ENCODE results near the gene FYB2.

FYB2 gene

DNA sequence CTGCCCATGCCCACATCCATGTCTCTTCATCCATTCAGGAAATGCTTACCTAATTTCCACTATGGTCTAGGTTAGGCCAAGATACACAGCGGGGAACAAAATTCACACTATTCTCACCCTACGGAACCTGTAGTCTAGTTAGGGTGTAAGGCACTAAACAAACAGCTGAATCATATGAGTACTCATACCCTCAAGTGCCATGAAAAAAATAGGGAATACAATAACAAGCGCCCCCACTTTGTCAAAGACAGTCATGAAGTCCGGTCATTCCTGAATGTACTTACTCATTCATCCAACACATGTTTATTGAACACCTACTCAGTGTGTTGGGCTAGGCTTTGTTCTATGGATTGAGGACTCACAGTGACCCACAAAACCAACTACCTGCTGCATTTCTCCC is 6.2 kb upstream of the FYB2 start:
- no peak for ATAC-seq
- TF ChIP-seq, protein P1, sequence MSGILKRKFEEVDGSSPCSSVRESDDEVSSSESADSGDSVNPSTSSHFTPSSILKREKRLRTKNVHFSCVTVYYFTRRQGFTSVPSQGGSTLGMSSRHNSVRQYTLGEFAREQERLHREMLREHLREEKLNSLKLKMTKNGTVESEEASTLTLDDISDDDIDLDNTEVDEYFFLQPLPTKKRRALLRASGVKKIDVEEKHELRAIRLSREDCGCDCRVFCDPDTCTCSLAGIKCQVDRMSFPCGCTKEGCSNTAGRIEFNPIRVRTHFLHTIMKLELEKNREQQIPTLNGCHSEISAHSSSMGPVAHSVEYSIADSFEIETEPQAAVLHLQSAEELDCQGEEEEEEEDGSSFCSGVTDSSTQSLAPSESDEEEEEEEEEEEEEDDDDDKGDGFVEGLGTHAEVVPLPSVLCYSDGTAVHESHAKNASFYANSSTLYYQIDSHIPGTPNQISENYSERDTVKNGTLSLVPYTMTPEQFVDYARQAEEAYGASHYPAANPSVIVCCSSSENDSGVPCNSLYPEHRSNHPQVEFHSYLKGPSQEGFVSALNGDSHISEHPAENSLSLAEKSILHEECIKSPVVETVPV (CRISPR knock-in tag; IDR thresholded peaks at IDR 0.05), result no peak
- TF ChIP-seq ZC3H10 (CRISPR knock-in tag; IDR thresholded peaks at IDR 0.05) (no peak), OSR1 (CRISPR knock-in tag; IDR thresholded peaks at IDR 0.05) (no peak), CSDC2 (CRISPR knock-in tag; IDR thresholded peaks at IDR 0.05) (no peak)

DNA sequence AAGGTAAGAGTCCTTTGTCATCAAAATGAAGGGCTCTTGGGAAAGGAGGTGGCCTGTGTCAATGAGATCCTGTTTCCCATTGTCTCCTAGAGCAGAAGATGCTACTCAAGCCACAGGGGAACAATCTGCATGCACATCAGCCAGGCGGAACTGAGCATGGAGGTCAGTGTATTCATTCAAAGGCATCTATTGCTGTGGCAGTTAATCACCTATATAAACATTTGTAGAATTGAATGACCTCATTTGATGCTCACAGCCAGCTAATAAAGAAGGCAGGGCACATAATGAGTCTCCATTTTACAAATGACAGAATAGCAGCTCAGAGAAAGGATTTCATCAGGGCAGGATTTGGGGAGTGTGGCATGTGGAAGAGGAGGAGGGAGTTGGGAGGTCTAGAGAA is 5.7 kb upstream of the FYB2 start:
- no peak for TF ChIP-seq RARB (CRISPR knock-in tag; IDR thresholded peaks at IDR 0.05)
- TF ChIP-seq, protein P1 (CRISPR knock-in tag; IDR thresholded peaks at IDR 0.05), result no peak
- no peak for TF ChIP-seq ZFP30 (CRISPR knock-in tag; IDR thresholded peaks at IDR 0.05)
- no peak for TF ChIP-seq OSR1 (CRISPR knock-in tag; IDR thresholded peaks at IDR 0.05)
- TF ChIP-seq, protein P2, sequence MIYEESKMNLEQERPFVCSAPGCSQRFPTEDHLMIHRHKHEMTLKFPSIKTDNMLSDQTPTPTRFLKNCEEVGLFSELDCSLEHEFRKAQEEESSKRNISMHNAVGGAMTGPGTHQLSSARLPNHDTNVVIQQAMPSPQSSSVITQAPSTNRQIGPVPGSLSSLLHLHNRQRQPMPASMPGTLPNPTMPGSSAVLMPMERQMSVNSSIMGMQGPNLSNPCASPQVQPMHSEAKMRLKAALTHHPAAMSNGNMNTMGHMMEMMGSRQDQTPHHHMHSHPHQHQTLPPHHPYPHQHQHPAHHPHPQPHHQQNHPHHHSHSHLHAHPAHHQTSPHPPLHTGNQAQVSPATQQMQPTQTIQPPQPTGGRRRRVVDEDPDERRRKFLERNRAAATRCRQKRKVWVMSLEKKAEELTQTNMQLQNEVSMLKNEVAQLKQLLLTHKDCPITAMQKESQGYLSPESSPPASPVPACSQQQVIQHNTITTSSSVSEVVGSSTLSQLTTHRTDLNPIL (CRISPR knock-in tag; IDR thresholded peaks at IDR 0.05; ENCODE audit: low read depth), result no peak
- TF ChIP-seq PPARA (CRISPR knock-in tag; IDR thresholded peaks at IDR 0.05; ENCODE audit: borderline replicate concordance), result no peak
- TF ChIP-seq ESRRG (CRISPR knock-in tag; IDR thresholded peaks at IDR 0.05), result no peak
- TF ChIP-seq ARNTL (CRISPR knock-in tag; IDR thresholded peaks at IDR 0.05; ENCODE audit: borderline replicate concordance, low read depth), result no peak
- TF ChIP-seq TOX (CRISPR knock-in tag; IDR thresholded peaks at IDR 0.05; ENCODE audit: borderline replicate concordance), result no peak
- TF ChIP-seq BACH2 (CRISPR knock-in tag; IDR thresholded peaks at IDR 0.05; ENCODE audit: borderline replicate concordance), result no peak
- TF ChIP-seq SNAI2 (CRISPR knock-in tag; IDR thresholded peaks at IDR 0.05), result no peak
- TF ChIP-seq ZNF70 (CRISPR knock-in tag; IDR thresholded peaks at IDR 0.05), result no peak
- TF ChIP-seq CSDC2 (CRISPR knock-in tag; IDR thresholded peaks at IDR 0.05), result no peak
- no peak for TF ChIP-seq ZNF8 (CRISPR knock-in tag; IDR thresholded peaks at IDR 0.05)
- no peak for TF ChIP-seq ZNF565 (CRISPR knock-in tag; conservative IDR thresholded peaks at IDR 0.05; ENCODE audit: low read depth)
- TF ChIP-seq, protein P3, sequence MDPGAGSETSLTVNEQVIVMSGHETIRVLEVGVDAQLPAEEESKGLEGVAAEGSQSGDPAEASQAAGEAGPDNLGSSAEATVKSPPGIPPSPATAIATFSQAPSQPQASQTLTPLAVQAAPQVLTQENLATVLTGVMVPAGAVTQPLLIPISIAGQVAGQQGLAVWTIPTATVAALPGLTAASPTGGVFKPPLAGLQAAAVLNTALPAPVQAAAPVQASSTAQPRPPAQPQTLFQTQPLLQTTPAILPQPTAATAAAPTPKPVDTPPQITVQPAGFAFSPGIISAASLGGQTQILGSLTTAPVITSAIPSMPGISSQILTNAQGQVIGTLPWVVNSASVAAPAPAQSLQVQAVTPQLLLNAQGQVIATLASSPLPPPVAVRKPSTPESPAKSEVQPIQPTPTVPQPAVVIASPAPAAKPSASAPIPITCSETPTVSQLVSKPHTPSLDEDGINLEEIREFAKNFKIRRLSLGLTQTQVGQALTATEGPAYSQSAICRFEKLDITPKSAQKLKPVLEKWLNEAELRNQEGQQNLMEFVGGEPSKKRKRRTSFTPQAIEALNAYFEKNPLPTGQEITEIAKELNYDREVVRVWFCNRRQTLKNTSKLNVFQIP (CRISPR knock-in tag; IDR thresholded peaks at IDR 0.05; ENCODE audit: borderline replicate concordance, low read depth), result no peak
- no peak for TF ChIP-seq TCF4 (CRISPR knock-in tag; IDR thresholded peaks at IDR 0.05; ENCODE audit: borderline replicate concordance)
- no peak for TF ChIP-seq ZC3H10 (CRISPR knock-in tag; IDR thresholded peaks at IDR 0.05)
- no peak for TF ChIP-seq ZFP3 (CRISPR knock-in tag; IDR thresholded peaks at IDR 0.05)
- TF ChIP-seq, protein P4, sequence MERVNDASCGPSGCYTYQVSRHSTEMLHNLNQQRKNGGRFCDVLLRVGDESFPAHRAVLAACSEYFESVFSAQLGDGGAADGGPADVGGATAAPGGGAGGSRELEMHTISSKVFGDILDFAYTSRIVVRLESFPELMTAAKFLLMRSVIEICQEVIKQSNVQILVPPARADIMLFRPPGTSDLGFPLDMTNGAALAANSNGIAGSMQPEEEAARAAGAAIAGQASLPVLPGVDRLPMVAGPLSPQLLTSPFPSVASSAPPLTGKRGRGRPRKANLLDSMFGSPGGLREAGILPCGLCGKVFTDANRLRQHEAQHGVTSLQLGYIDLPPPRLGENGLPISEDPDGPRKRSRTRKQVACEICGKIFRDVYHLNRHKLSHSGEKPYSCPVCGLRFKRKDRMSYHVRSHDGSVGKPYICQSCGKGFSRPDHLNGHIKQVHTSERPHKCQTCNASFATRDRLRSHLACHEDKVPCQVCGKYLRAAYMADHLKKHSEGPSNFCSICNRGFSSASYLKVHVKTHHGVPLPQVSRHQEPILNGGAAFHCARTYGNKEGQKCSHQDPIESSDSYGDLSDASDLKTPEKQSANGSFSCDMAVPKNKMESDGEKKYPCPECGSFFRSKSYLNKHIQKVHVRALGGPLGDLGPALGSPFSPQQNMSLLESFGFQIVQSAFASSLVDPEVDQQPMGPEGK (CRISPR knock-in tag; IDR thresholded peaks at IDR 0.05; ENCODE audit: borderline replicate concordance), result no peak
- no peak for ATAC-seq

DNA sequence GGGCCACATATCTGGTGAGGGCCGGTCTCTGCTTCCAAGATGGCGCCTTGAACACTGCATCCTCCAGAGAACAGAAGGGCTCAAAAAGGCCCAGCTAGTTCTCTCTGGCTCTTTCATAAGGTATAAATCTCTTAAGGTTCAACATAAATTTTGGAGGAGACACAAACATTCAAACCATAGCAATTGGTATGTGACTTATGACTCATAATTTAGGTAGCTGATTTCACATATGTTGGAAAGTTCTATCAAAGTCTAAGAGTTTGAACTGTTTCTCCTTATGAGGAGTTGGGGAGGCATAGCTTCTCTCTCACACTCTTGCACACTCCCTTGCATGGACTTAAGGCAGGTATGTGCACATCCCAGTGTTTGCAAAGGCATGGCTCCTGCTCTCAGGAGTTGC is 5.1 kb upstream of the FYB2 start:
- ATAC-seq, result no peak
- no peak for TF ChIP-seq GLIS3 (CRISPR knock-in tag; IDR thresholded peaks at IDR 0.05)
- no peak for TF ChIP-seq ZNF70 (CRISPR knock-in tag; IDR thresholded peaks at IDR 0.05)
- TF ChIP-seq ARNTL (CRISPR knock-in tag; IDR thresholded peaks at IDR 0.05; ENCODE audit: borderline replicate concordance, low read depth), result no peak
- TF ChIP-seq, protein P5, sequence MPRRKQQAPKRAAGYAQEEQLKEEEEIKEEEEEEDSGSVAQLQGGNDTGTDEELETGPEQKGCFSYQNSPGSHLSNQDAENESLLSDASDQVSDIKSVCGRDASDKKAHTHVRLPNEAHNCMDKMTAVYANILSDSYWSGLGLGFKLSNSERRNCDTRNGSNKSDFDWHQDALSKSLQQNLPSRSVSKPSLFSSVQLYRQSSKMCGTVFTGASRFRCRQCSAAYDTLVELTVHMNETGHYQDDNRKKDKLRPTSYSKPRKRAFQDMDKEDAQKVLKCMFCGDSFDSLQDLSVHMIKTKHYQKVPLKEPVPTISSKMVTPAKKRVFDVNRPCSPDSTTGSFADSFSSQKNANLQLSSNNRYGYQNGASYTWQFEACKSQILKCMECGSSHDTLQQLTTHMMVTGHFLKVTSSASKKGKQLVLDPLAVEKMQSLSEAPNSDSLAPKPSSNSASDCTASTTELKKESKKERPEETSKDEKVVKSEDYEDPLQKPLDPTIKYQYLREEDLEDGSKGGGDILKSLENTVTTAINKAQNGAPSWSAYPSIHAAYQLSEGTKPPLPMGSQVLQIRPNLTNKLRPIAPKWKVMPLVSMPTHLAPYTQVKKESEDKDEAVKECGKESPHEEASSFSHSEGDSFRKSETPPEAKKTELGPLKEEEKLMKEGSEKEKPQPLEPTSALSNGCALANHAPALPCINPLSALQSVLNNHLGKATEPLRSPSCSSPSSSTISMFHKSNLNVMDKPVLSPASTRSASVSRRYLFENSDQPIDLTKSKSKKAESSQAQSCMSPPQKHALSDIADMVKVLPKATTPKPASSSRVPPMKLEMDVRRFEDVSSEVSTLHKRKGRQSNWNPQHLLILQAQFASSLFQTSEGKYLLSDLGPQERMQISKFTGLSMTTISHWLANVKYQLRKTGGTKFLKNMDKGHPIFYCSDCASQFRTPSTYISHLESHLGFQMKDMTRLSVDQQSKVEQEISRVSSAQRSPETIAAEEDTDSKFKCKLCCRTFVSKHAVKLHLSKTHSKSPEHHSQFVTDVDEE (CRISPR knock-in tag; IDR thresholded peaks at IDR 0.05), result no peak
- TF ChIP-seq, protein P4 (CRISPR knock-in tag; IDR thresholded peaks at IDR 0.05; ENCODE audit: borderline replicate concordance), result no peak
- TF ChIP-seq, protein P3 (CRISPR knock-in tag; IDR thresholded peaks at IDR 0.05; ENCODE audit: borderline replicate concordance, low read depth), result no peak
- no peak for TF ChIP-seq ZFP30 (CRISPR knock-in tag; IDR thresholded peaks at IDR 0.05)
- TF ChIP-seq ZC3H10 (CRISPR knock-in tag; IDR thresholded peaks at IDR 0.05), result no peak
- TF ChIP-seq CSDC2 (CRISPR knock-in tag; IDR thresholded peaks at IDR 0.05), result no peak
- TF ChIP-seq SNAI2 (CRISPR knock-in tag; IDR thresholded peaks at IDR 0.05), result no peak
- no peak for TF ChIP-seq ZNF565 (CRISPR knock-in tag; conservative IDR thresholded peaks at IDR 0.05; ENCODE audit: low read depth)
- TF ChIP-seq PPARA (CRISPR knock-in tag; IDR thresholded peaks at IDR 0.05; ENCODE audit: borderline replicate concordance), result no peak
